Measurements from ENCODE around the gene ANO7. TPM values are rescaled to one million over a fixed set of nuclear protein-coding genes. Genes with fewer than 3 reads are reported as not detected.

ANO7 gene
- total and polyA plus RNA-seq, 11 donors: 0.67 to 3.0 (median 1.1) TPM

DNA sequence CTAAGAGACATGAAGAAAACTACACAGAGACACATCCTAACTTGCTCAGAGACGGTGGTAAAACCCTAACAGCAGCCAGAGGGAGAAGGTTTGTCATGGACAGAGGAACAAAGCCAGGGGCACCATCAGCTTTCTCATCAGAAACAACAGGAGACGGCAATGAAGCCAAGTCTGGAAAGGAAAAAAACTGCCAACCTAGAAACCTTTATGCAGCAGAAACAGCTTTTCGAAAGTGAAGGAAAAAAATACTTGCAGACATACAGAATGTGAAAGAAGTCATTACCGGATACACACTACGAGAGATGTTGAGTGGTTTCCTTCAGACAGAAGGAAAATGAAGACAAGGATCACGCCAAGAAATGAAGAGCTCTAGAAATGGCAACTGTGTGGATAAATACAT, 55.9 kb downstream of the ANO7 start:
- ATAC-seq (no peak), DNase-seq (no peak)
- H3K4me3 ChIP-seq: no peak overlapping the region
- H3K9me3 ChIP-seq: no peaks in the 10 kb centered on the region
- H3K36me3 ChIP-seq: peaks cover 8 to 100% (median 100%) of the 10 kb centered on the region in 9 donors
- no peaks in the 10 kb centered on the region for H3K4me1 ChIP-seq
- intact Hi-C loops (cut with DNase I): no loop called here
- no peak overlapping the region for H3K27ac ChIP-seq
- no peaks in the 10 kb centered on the region for H3K27me3 ChIP-seq
- WGBS, 4 donors: 95 to 97% (median 96%) methylated on average over 6 of the region's 6 CpGs
- TF ChIP-seq POLR2A (IDR thresholded peaks at IDR 0.05): no peak
- TF ChIP-seq, protein P1, sequence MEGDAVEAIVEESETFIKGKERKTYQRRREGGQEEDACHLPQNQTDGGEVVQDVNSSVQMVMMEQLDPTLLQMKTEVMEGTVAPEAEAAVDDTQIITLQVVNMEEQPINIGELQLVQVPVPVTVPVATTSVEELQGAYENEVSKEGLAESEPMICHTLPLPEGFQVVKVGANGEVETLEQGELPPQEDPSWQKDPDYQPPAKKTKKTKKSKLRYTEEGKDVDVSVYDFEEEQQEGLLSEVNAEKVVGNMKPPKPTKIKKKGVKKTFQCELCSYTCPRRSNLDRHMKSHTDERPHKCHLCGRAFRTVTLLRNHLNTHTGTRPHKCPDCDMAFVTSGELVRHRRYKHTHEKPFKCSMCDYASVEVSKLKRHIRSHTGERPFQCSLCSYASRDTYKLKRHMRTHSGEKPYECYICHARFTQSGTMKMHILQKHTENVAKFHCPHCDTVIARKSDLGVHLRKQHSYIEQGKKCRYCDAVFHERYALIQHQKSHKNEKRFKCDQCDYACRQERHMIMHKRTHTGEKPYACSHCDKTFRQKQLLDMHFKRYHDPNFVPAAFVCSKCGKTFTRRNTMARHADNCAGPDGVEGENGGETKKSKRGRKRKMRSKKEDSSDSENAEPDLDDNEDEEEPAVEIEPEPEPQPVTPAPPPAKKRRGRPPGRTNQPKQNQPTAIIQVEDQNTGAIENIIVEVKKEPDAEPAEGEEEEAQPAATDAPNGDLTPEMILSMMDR (IDR thresholded peaks at IDR 0.05): no peak

- no peak for TF ChIP-seq POLR2A (IDR thresholded peaks at IDR 0.05)
- TF ChIP-seq, protein P1 (IDR thresholded peaks at IDR 0.05): no peak
- Histone ChIP-seq H3K27me3 (no peaks in the 10 kb centered on the region), H3K27ac (no peak overlapping the region), H3K9me3 (no peaks in the 10 kb centered on the region), H3K36me3 (peaks cover 6 to 100% (median 100%) of the 10 kb centered on the region in 9 donors), H3K4me3 (no peak overlapping the region), H3K4me1 (no peaks in the 10 kb centered on the region)
- intact Hi-C loops (cut with DNase I): no loop called here
- no peak for ATAC-seq
- WGBS, 4 donors: 95 to 98% (median 97%) methylated on average over 11 of the region's 11 CpGs
- DNase-seq: no peak
Observed at GRCh38 chr2:241248289-241248688, 59.8 kb downstream of the ANO7 start.

- WGBS, 4 donors: 69 to 84% (median 77%) methylated on average over 6 of the region's 6 CpGs
- intact Hi-C loops (cut with DNase I): no loop called here
- H3K4me1 ChIP-seq: no peaks in the 10 kb centered on the region
- TF ChIP-seq, protein P1 (IDR thresholded peaks at IDR 0.05): no peak
- TF ChIP-seq POLR2A (IDR thresholded peaks at IDR 0.05): no peak
- no peaks in the 10 kb centered on the region for H3K27me3 ChIP-seq
- H3K27ac ChIP-seq: no peak overlapping the region
- ATAC-seq: peak in 3 of 4 donors; percentile 26 to 68 (median 42)
- H3K36me3 ChIP-seq: peaks cover 11 to 100% (median 100%) of the 10 kb centered on the region in 9 donors
- H3K4me3 ChIP-seq: no peak overlapping the region
- DNase-seq: no peak
- no peaks in the 10 kb centered on the region for H3K9me3 ChIP-seq
Observed at GRCh38 chr2:241248897-241249296, 60.4 kb downstream of the ANO7 start.

DNA sequence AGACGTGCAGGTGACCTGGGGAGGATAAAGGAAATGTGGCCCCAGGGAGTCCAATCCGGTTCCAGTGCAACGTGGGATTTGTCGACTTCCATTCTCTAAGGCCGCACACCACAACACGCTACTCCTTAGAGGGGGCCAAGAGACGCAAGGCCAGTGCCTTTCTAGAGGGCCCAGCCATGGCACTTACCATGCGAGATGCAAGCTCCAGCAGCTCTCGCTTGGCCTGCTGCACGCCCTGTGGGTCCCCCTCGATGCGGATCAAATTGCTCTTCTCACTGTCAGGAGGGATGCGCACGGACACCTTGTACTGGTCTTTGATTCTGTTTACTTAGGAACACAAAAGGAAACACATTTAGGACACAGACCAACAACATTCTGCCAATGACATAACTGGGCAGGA, 61.2 kb downstream of the ANO7 start:
- TF ChIP-seq POLR2A (IDR thresholded peaks at IDR 0.05): no peak
- TF ChIP-seq, protein P1 (IDR thresholded peaks at IDR 0.05): no peak
- 91 to 95% (median 95%) methylated on average over 14 of the region's 14 CpGs for WGBS, 4 donors
- H3K27ac ChIP-seq: no peak overlapping the region
- H3K27me3 ChIP-seq: no peaks in the 10 kb centered on the region
- no peak for DNase-seq
- H3K36me3 ChIP-seq: peaks cover 11 to 100% (median 100%) of the 10 kb centered on the region in 9 donors
- intact Hi-C loops (cut with DNase I): no loop called here
- H3K9me3 ChIP-seq: no peaks in the 10 kb centered on the region
- no peak for ATAC-seq
- H3K4me3 ChIP-seq: no peak overlapping the region
- H3K4me1 ChIP-seq: no peaks in the 10 kb centered on the region
